HepG2 (cell line): ENCODE data around the gene XRN1.

Source experiments
- CTCF ChIP-seq: sonication (generic); formaldehyde crosslinking; IDR thresholded peaks from 2 replicates; pipeline ENCODE4 v1.5.0; 2020; ENCODE audit warnings: mild to moderate bottlenecking, missing genetic modification reagents, moderate library complexity
- MTA3 ChIP-seq: sonication (generic); formaldehyde crosslinking; IDR thresholded peaks from 2 replicates; pipeline ENCODE4 v1.4.0; 2020; ENCODE audit warnings: missing genetic modification reagents

DNA sequence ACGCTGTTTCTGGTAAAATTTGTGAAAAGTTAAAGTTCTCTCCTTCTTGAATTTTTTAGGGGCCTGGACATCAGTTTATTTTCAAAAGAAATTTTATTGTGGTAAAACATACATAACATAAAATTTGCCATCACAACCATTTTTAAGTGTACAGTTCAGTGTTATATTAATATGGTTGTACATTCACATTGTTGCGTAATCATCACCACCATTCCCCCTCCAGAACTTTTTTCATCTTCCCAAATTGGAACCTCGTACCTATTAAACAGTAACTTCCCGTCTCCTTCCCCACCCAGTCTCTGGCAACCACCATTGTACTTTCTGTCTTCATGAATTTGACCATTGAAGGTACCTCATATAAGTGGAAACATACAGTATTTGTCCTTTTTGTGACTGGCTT, 23.0 kb upstream of the XRN1 start:
- TF ChIP-seq CTCF (CRISPR knock-in tag), result no peak
- no peak for TF ChIP-seq MTA3 (CRISPR knock-in tag)
